Keratinocyte (primary cell): ENCODE data around the gene TTYH2. TPM values are rescaled to one million over a fixed set of nuclear protein-coding genes. Genes with fewer than 3 reads are reported as not detected.

ENCODE experiments used
- DNase-seq: peaks from one replicate; pipeline ENCODE4 v3.0.0-alpha.2; 2011; ENCODE audit warnings: low read depth, missing footprints, low spot score
- FAIRE-seq: peaks from 2 replicates; lab custom pipeline; 2011; peaks lifted over from hg19 to GRCh38; lab: Jason Lieb, UNC
- H2AFZ ChIP-seq: 2 replicates; pipeline ENCODE4 v1.6.0; 2012; ENCODE audit warnings: low read length, control low read depth, inconsistent platforms; ENCODE audit not compliant: control insufficient read depth
- H3K27ac ChIP-seq: 2 replicates; pipeline ENCODE4 v1.5.1; 2011; ENCODE audit warnings: low read length; ENCODE audit not compliant: control insufficient read depth, insufficient read depth
- H3K27me3 ChIP-seq: 3 replicates; pipeline ENCODE4 v1.6.0; 2011; ENCODE audit warnings: low read length; ENCODE audit not compliant: control insufficient read depth, insufficient read depth; ENCODE audit errors: extremely low read depth
- H3K36me3 ChIP-seq, 2 experiments: 2 replicates in 1 of 2; 3 replicates in 1 of 2; pipeline ENCODE4 v1.5.1; 2011; ENCODE audit warnings: low read length in 2 of 2, mild to moderate bottlenecking in 1 of 2; ENCODE audit not compliant: control insufficient read depth in 2 of 2, insufficient read depth in 2 of 2; ENCODE audit errors: extremely low read depth in 1 of 2
- H3K4me1 ChIP-seq: 3 replicates; pipeline ENCODE4 v1.5.1; 2011; ENCODE audit warnings: low read length; ENCODE audit not compliant: control insufficient read depth, insufficient read depth; ENCODE audit errors: extremely low read depth
- H3K4me2 ChIP-seq: 3 replicates; pipeline ENCODE4 v1.6.0; 2011; ENCODE audit warnings: low read depth, low read length; ENCODE audit not compliant: control insufficient read depth, insufficient read depth; ENCODE audit errors: extremely low read depth
- H3K4me3 ChIP-seq, 3 experiments: fragments of 200-600 bp in 1 of 3; sonication (generic) in 1 of 3; 2 replicates in 2 of 3; 3 replicates in 1 of 3; pipeline ENCODE4 v1.5.1; 2011 to 2016; ENCODE audit warnings: low read length in 3 of 3, mild to moderate bottlenecking in 3 of 3, control low read depth in 2 of 3, inconsistent platforms in 1 of 3, low read depth in 1 of 3, mixed read lengths in 1 of 3, mixed run types in 1 of 3, moderate library complexity in 1 of 3; ENCODE audit not compliant: control insufficient read depth in 2 of 3, insufficient read depth in 2 of 3; ENCODE audit errors: extremely low read depth in 1 of 3
- H3K79me2 ChIP-seq: 2 replicates; pipeline ENCODE4 v1.6.0; 2012; ENCODE audit warnings: low read length; ENCODE audit not compliant: control insufficient read depth, insufficient read depth
- H3K9ac ChIP-seq: 3 replicates; pipeline ENCODE4 v1.6.0; 2011; ENCODE audit warnings: low read length; ENCODE audit not compliant: control insufficient read depth, insufficient read depth; ENCODE audit errors: extremely low read depth
- H3K9me1 ChIP-seq: 3 replicates; pipeline ENCODE4 v1.6.0; 2011; ENCODE audit warnings: low read length; ENCODE audit not compliant: control insufficient read depth, insufficient read depth; ENCODE audit errors: extremely low read depth
- H3K9me3 ChIP-seq: 2 replicates; pipeline ENCODE4 v1.5.1; 2012; ENCODE audit warnings: low read depth, low read length; ENCODE audit not compliant: control insufficient read depth
- H4K20me1 ChIP-seq: 3 replicates; pipeline ENCODE4 v1.6.0; 2011; ENCODE audit warnings: low read length; ENCODE audit not compliant: control insufficient read depth, insufficient read depth; ENCODE audit errors: extremely low read depth
- CTCF ChIP-seq, 3 experiments: IDR thresholded peaks in 1 of 3; conservative IDR thresholded peaks in 1 of 3; optimal IDR thresholded peaks in 1 of 3; 2 replicates in 2 of 3; 3 replicates in 1 of 3; pipeline versions ENCODE3 to v1.5.1; 2011; ENCODE audit warnings: low read length in 3 of 3, mild to moderate bottlenecking in 3 of 3, moderate library complexity in 2 of 3, control low read depth in 1 of 3, inconsistent platforms in 1 of 3; ENCODE audit not compliant: insufficient read depth in 2 of 3; ENCODE audit errors: extremely low read depth in 1 of 3
- EZH2 ChIP-seq: IDR thresholded peaks from one replicate; pipeline ENCODE4 v1.6.1; 2012; ENCODE audit warnings: inconsistent platforms, mild to moderate bottlenecking, low read length, moderate library complexity
- dilution Hi-C: fragments of 300-500 bp; cut with MboI; formaldehyde crosslinking; loops from one replicate; pipeline ENCODE4 v1.7.0; 2020; ENCODE audit warnings: low sequenced_read_pairs; ENCODE audit not compliant: extremely low pct_ligation_motif_present
- polyA plus RNA-seq, 5 experiments: library from polyadenylated mRNA; depleted of rRNA in 3 of 5; stranded (reverse) in 3 of 5; stranded (forward) in 1 of 5; unstranded in 1 of 5; fragments of >200 nt; gene quantifications; 1 replicate in 1 of 5; 2 replicates in 3 of 5; 3 replicates in 1 of 5; pipeline versions ENCODE4 v1.2.1 to v1.2.3, GENCODE V29; 2011 to 2012; ENCODE audit warnings: missing spikeins in 2 of 5, low read depth in 1 of 5, low replicate concordance in 1 of 5

Gene TTYH2
- polyA plus RNA-seq, 1 donor (not counting 4 experiments of a cell fraction or from before 2014, with no cell fraction given), result 3.7 TPM

- Histone ChIP-seq H3K27ac (no peak overlapping the region), H3K4me1 (peaks cover 13% of the 10 kb centered on the region), H3K9me1 (no peaks in the 10 kb centered on the region), H3K36me3 (no peaks in the 10 kb centered on the region), H2AFZ (no peak overlapping the region), H4K20me1 (no peaks in the 10 kb centered on the region), H3K9ac (no peak overlapping the region), H3K4me2 (no peak overlapping the region), H3K27me3 (no peaks in the 10 kb centered on the region), H3K4me3 (no peak overlapping the region), H3K9me3 (no peaks in the 10 kb centered on the region), H3K79me2 (no peaks in the 10 kb centered on the region)
- TF ChIP-seq EZH2 (no peak), CTCF (optimal IDR thresholded peaks at IDR 0.05 in 1 of 3, IDR thresholded peaks at IDR 0.05 in 1 of 3, conservative IDR thresholded peaks at IDR 0.05 in 1 of 3; ENCODE audit: extremely low read depth in 1 of 3, insufficient read depth in 2 of 3, low read length in 3 of 3) (no peak)
- dilution Hi-C loops, result no loop called here
- no peak for FAIRE-seq
- no peak for DNase-seq
Measured at GRCh38 chr17:74289688-74290087, 76.3 kb downstream of the TTYH2 start.

GRCh38 chr17:74290340-74290739 is 77.0 kb downstream of the TTYH2 start:
- H4K20me1 ChIP-seq, result no peaks in the 10 kb centered on the region
- H3K9me1 ChIP-seq, result no peaks in the 10 kb centered on the region
- H3K36me3 ChIP-seq, result no peaks in the 10 kb centered on the region
- H2AFZ ChIP-seq, result peak overlapping the region; percentile 14
- FAIRE-seq (no peak), DNase-seq (no peak)
- H3K4me1 ChIP-seq, result peaks cover 13% of the 10 kb centered on the region
- H3K4me2 ChIP-seq, result peak overlapping the region; percentile 39
- no peak overlapping the region for H3K9ac ChIP-seq
- no peaks in the 10 kb centered on the region for H3K27me3 ChIP-seq
- dilution Hi-C loops, result no loop called here
- no peak overlapping the region for H3K4me3 ChIP-seq
- H3K27ac ChIP-seq, result no peak overlapping the region
- no peaks in the 10 kb centered on the region for H3K9me3 ChIP-seq
- TF ChIP-seq EZH2 (no peak), CTCF (optimal IDR thresholded peaks at IDR 0.05 in 1 of 3, IDR thresholded peaks at IDR 0.05 in 1 of 3, conservative IDR thresholded peaks at IDR 0.05 in 1 of 3; ENCODE audit: extremely low read depth in 1 of 3, insufficient read depth in 2 of 3, low read length in 3 of 3) (no peak)
- H3K79me2 ChIP-seq, result no peaks in the 10 kb centered on the region
